GM18861 (cell line): ENCODE results near the gene CCR8.
"Not testable (repeated sequence)": the region's sequence is repeated elsewhere in the genome, so short reads cannot be mapped to it uniquely, and the experiment has no call there.

Experiments
- ATAC-seq: cut with Tn5 transposase; IDR thresholded peaks from one replicate; pipeline ENCODE4 v1.9.1; 2021; ENCODE audit not compliant: unreplicated experiment

Gene CCR8

GRCh38 chr3:39346785-39347585 is 17.5 kb downstream of the CCR8 start:
- ATAC-seq = peak; percentile 75

DNA sequence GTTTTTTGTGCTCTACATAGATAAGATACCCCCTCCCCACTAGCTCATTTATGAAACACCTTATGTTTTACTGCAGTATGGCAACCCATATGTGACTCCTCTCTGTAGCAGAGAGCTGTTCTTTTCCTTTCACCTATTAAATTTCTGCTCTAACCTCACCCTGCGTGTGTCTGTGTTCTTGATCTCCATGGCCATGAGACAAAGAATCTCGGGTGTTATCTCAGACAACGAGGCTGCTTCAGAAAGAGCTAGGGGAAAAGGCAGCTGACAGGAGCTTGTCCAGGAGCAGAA is 18.0 kb downstream of the CCR8 start:
- no peak for ATAC-seq

DNA sequence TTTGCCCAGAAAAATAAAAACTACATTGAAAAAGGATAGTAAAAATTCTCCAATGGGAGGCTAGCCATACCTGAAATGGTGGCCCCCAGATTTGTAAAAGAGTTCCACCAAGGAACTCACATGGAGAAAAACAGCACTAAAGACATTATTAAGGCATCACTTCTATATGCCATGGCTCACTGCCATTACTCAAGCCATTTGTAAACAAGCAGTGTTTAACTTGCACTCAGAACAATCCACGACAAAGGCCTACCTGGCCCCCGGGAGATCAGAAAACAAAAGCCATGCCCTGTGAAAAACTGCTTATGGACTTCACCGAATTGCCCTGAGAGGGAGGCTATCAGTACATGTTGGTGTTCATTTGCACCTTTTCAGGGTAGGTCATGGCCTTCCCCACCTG is 19.6 kb downstream of the CCR8 start:
- no peak for ATAC-seq

- no peak for ATAC-seq
These were observed 21.2 kb downstream of the CCR8 start for GRCh38 chr3:39350714-39351113.

- ATAC-seq = not testable (repeated sequence)
These were observed 21.6 kb downstream of the CCR8 start for GRCh38 chr3:39351134-39351533.

GRCh38 chr3:39353168-39353927 is 23.8 kb downstream of the CCR8 start:
- not testable (repeated sequence) for ATAC-seq

- no peak for ATAC-seq
These were observed 28.8 kb downstream of the CCR8 start for GRCh38 chr3:39358333-39358732.

GRCh38 chr3:39361252-39361927 is 31.9 kb downstream of the CCR8 start:
- no peak for ATAC-seq

DNA sequence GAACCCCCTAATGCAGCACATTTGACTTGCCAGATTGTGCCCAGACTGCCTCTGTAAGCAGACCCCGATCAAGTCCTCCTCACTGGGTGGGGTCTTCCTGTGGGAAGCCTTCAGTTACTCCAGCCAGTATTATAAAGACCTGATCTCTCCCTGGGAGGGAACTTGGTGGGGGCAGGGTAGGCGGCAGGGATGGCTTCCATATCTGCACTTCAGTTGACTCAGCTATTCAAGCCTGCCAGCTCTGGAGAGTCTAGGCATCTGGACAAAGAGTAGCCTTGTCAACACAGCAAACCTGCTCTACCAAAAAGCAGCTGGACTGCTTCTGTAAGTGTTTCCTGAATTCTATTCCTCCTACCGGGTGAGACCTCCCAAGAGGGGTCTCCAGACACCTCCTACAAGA is 32.7 kb downstream of the CCR8 start:
- no peak for ATAC-seq

DNA sequence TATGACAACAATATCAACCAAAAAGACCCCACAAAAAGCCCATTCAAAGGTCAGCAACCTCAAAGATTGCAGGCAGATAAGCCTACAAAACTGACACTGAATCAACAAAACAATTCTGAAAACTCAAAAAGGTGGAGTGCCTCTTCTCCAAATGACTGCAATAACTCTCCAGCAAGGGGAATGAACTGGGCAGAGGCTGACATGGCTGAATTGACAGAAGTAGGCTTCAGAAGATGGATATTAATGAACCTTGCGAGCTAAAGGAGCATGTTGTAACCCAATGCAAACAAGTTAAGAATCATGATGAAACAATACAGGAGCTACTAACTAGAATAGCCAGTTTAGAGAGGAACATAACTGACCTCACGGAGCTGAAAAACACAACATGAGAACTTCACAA is 33.3 kb downstream of the CCR8 start:
- ATAC-seq = no peak

- ATAC-seq = not testable (repeated sequence)
These were observed 40.9 kb downstream of the CCR8 start for GRCh38 chr3:39370450-39370849.

DNA sequence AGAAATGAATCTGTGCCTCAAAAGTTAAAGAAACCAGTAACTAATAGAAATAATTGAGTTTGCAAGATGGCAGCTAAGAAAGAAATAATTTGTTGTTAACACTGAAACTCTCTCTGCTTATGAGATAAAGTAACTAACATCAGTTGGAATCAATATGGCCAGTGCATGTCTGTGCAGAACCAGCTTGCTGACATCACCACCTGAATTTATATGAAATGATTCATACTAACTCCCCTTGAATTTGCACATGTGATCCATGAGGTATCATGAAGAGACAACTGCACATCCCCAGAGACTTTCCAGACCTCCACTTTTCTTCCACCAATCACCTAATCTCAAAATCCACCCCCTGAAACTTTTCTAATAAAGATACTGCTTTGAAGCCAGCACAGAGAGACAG is 43.3 kb downstream of the CCR8 start:
- ATAC-seq = no peak

GRCh38 chr3:39376959-39377634 is 47.6 kb downstream of the CCR8 start:
- ATAC-seq = no peak

- ATAC-seq = peak; percentile 65
These were observed 48.6 kb downstream of the CCR8 start for GRCh38 chr3:39378088-39378487.

DNA sequence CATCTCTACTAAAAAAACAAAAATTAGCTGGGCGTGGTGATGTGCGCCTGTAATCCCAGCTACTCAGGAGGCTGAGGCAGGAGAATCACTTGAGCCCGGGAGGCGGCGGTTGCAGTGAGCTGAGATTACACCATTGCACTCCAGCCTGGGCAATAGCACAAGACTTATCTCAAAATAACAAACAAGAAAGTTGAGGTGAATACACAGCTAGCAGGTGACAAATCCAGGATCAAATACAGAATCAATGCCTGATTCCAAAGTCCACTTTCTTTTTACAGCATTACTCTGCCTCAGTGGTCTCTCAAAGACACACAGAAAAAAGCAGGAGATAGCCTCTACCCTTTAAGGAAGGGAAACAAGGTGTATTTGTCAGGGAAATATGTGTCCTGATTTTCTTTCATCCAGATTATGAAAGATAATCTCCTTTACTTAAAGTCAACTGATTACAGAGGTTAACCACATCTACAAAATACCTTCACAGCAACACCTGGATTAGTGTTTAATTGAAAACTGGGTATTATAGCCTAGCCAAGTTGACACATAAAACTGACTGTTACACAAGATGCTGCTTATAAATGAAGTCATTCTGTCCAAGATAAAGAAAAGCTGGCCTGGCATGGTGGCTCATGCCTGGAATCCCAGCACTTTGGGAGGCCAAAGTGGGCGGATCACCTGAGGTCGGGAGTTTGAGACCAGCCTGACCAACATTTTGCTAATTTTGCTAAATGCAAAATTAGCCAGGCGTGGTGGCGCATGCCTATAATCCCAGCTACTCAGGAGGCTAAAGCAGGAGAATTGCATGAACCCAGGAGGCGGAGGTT is 49.7 kb downstream of the CCR8 start:
- ATAC-seq = no peak

DNA sequence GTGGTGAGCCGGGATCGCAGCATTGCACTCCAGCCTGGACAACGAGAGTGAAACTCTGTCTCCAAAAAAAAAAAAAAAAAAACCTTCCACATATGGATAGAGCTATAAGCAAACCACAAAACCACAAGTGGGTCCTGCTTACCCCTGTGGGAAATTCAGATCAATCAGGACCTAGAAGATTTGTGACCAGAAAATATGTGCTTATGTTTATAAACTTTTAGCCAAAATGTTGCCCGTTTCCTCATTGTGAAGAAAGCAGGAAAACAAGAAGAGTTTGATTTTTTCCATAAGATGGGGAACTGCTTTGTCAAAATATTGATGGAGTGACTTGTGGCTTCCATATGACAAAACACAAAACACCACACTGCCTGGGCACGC is 50.3 kb downstream of the CCR8 start:
- no peak for ATAC-seq

DNA sequence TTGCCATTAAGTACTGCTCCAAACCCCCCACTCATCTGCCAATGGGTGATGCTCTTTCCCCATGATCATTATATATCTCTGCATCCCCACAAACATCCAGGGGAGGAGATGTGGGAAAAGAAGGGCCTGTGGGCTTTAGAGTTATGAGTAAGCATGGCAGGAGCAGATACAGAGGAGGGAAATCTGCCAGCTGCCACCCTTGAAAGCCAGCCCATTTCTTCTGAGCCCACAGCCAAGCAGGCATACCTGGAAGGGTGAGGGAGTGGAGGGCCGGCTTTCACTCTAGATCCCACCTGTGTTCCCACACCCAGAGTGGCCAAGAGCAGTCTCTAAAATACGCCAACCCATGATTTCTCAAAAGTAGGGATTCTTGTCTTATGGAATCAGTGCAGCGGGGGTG is 51.9 kb downstream of the CCR8 start:
- no peak for ATAC-seq
